ENCODE results near the gene ETS1. TPM values are rescaled to one million over a fixed set of nuclear protein-coding genes. Genes with fewer than 3 reads are reported as not detected.

ETS1 gene
- total RNA-seq, 1 experiment from 2014 or later, result 1.1 TPM

- Histone ChIP-seq H3K4me3 (ENCODE audit: low read depth, low read length) (no peak overlapping the region), H3K4me1 (no peaks in the 10 kb centered on the region), H3K27me3 (replicated peaks; ENCODE audit: control insufficient read depth, insufficient read depth, low read length) (no peaks in the 10 kb centered on the region), H3K9me3 (no peaks in the 10 kb centered on the region), H3K36me3 (ENCODE audit: control insufficient read depth, insufficient read depth, low read length) (no peaks in the 10 kb centered on the region)
- Mint-ChIP-seq H3K27me3 (ENCODE audit: insufficient read depth, unreplicated experiment) (no peaks in the 10 kb centered on the region), H3K4me1 (ENCODE audit: low read depth, unreplicated experiment) (peaks cover 7% of the 10 kb centered on the region), H3K36me3 (ENCODE audit: insufficient read depth, unreplicated experiment) (no peaks in the 10 kb centered on the region), H3K27ac (ENCODE audit: unreplicated experiment) (no peak overlapping the region), H3K9me3 (ENCODE audit: unreplicated experiment) (no peaks in the 10 kb centered on the region), H3K4me3 (ENCODE audit: unreplicated experiment) (no peak overlapping the region)
- TF ChIP-seq CTCF (IDR thresholded peaks at IDR 0.05; ENCODE audit: insufficient read depth in 1 of 2, low read depth in 1 of 2, low read length in 1 of 2, severe bottlenecking in 1 of 2, unreplicated experiment in 1 of 2), result no peak
- ChIA-PET POLR2A (no interaction called here), CTCF (no interaction called here)
- intact Hi-C loops (cut with micrococcal nuclease; ENCODE audit: unreplicated experiment), result no loop called here
- no peak for DNase-seq
- BruUV-seq (replicated peaks), result no TSS peak
Observed at GRCh38 chr11:128465531-128465930, 121.8 kb downstream of the ETS1 start.

GRCh38 chr11:128464878-128465450 is 122.4 kb downstream of the ETS1 start:
- POLR2A ChIA-PET, result no interaction called here
- no peak for TF ChIP-seq CTCF (IDR thresholded peaks at IDR 0.05; ENCODE audit: insufficient read depth in 1 of 2, low read depth in 1 of 2, low read length in 1 of 2, severe bottlenecking in 1 of 2, unreplicated experiment in 1 of 2)
- no peaks in the 10 kb centered on the region for H3K27me3 Mint-ChIP-seq (ENCODE audit: insufficient read depth, unreplicated experiment)
- CTCF ChIA-PET, result no interaction called here
- Histone ChIP-seq H3K4me1 (no peaks in the 10 kb centered on the region), H3K27me3 (replicated peaks; ENCODE audit: control insufficient read depth, insufficient read depth, low read length) (no peaks in the 10 kb centered on the region), H3K4me3 (ENCODE audit: low read depth, low read length) (no peak overlapping the region), H3K9me3 (no peaks in the 10 kb centered on the region), H3K36me3 (ENCODE audit: control insufficient read depth, insufficient read depth, low read length) (no peaks in the 10 kb centered on the region)
- H3K9me3 Mint-ChIP-seq (ENCODE audit: unreplicated experiment), result no peaks in the 10 kb centered on the region
- H3K4me3 Mint-ChIP-seq (ENCODE audit: unreplicated experiment), result no peak overlapping the region
- H3K27ac Mint-ChIP-seq (ENCODE audit: unreplicated experiment), result no peak overlapping the region
- DNase-seq, result no peak
- H3K36me3 Mint-ChIP-seq (ENCODE audit: insufficient read depth, unreplicated experiment), result no peaks in the 10 kb centered on the region
- intact Hi-C loops (cut with micrococcal nuclease; ENCODE audit: unreplicated experiment), result no loop called here
- peaks cover 7% of the 10 kb centered on the region for H3K4me1 Mint-ChIP-seq (ENCODE audit: low read depth, unreplicated experiment)
- BruUV-seq (replicated peaks), result no TSS peak

GRCh38 chr11:128463979-128464378 is 123.4 kb downstream of the ETS1 start:
- no peak overlapping the region for H3K4me3 Mint-ChIP-seq (ENCODE audit: unreplicated experiment)
- ChIA-PET CTCF (no interaction called here), POLR2A (no interaction called here)
- Histone ChIP-seq H3K4me1 (no peaks in the 10 kb centered on the region), H3K27me3 (replicated peaks; ENCODE audit: control insufficient read depth, insufficient read depth, low read length) (no peaks in the 10 kb centered on the region), H3K4me3 (ENCODE audit: low read depth, low read length) (no peak overlapping the region), H3K9me3 (no peaks in the 10 kb centered on the region), H3K36me3 (ENCODE audit: control insufficient read depth, insufficient read depth, low read length) (no peaks in the 10 kb centered on the region)
- no peaks in the 10 kb centered on the region for H3K36me3 Mint-ChIP-seq (ENCODE audit: insufficient read depth, unreplicated experiment)
- H3K4me1 Mint-ChIP-seq (ENCODE audit: low read depth, unreplicated experiment), result peaks cover 7% of the 10 kb centered on the region
- TF ChIP-seq CTCF (IDR thresholded peaks at IDR 0.05; ENCODE audit: insufficient read depth in 1 of 2, low read depth in 1 of 2, low read length in 1 of 2, severe bottlenecking in 1 of 2, unreplicated experiment in 1 of 2), result no peak
- intact Hi-C loops (cut with micrococcal nuclease; ENCODE audit: unreplicated experiment), result loop anchor here (1.0 kb wide), 1 partner anchor 16 kb away; no protein-coding TSS in a partner anchor
- no peak for DNase-seq
- H3K27me3 Mint-ChIP-seq (ENCODE audit: insufficient read depth, unreplicated experiment), result no peaks in the 10 kb centered on the region
- H3K9me3 Mint-ChIP-seq (ENCODE audit: unreplicated experiment), result no peaks in the 10 kb centered on the region
- BruUV-seq (replicated peaks), result no TSS peak
- no peak overlapping the region for H3K27ac Mint-ChIP-seq (ENCODE audit: unreplicated experiment)

All from Caco-2 (cell line).